HepG2 (cell line): ENCODE measurements around the gene GPR143. TPM values are rescaled to one million over a fixed set of nuclear protein-coding genes. Genes with fewer than 3 reads are reported as not detected.

Source experiments
- ATAC-seq: fragments of 200-7000 bp; cut with Tn5 transposase; 3 replicates; pipeline ENCODE4 v1.9.1; 2020; ENCODE audit warnings: mild to moderate bottlenecking, moderate library complexity
- BruUV-seq: library from RNA; stranded (reverse); fragments of 400-500 nt; replicated peaks from 2 replicates; lab custom pipeline; 2021; lab: Mats Ljungman, UMichigan
- CTCF ChIA-PET: fragments of 300-600 bp; formaldehyde crosslinking; extraction: SDS; loops from one replicate; lab custom pipeline; 2021; ENCODE audit warnings: low total read pairs, inconsistent platforms, low intra/inter-chr PET ratio; lab: Yijun Ruan, JAX
- POLR2A ChIA-PET: fragments of 350-600 bp; sonication (Branson Sonifier 250); formaldehyde crosslinking; loops from one replicate; lab custom pipeline; 2020; ENCODE audit warnings: antibody characterized with exemption, inconsistent platforms; lab: Yijun Ruan, JAX
- DNase-seq: peaks from one replicate; pipeline ENCODE4 v3.0.0-alpha.2; 2015; ENCODE audit warnings: low spot score
- FAIRE-seq: peaks from 3 replicates; lab custom pipeline; 2011; peaks lifted over from hg19 to GRCh38; lab: Jason Lieb, UNC
- H2AFZ ChIP-seq: one replicate; pipeline ENCODE4 v1.6.1; 2011; ENCODE audit warnings: low read length, inconsistent platforms
- H3K27ac ChIP-seq: fragments of 300-600 bp; 3 replicates; pipeline ENCODE4 v1.8.0; 2011; ENCODE audit warnings: mixed run types, mild to moderate bottlenecking, mixed read lengths, low read length, inconsistent platforms; ENCODE audit not compliant: insufficient read depth; ENCODE audit errors: extremely low read length
- H3K27me3 ChIP-seq, 2 experiments: fragments of 200-600 bp in 1 of 2; 2 replicates in 1 of 2; 3 replicates in 1 of 2; pipeline versions ENCODE4 v1.6.0 to v1.8.0; 2011; ENCODE audit warnings: low read length in 2 of 2, mild to moderate bottlenecking in 2 of 2, moderate library complexity in 2 of 2, inconsistent platforms in 1 of 2; ENCODE audit not compliant: insufficient read depth in 2 of 2, control insufficient read depth in 1 of 2
- H3K36me3 ChIP-seq, 2 experiments: fragments of 200-600 bp in 1 of 2; replicated peaks in 1 of 2; 2 replicates in 1 of 2; 3 replicates in 1 of 2; pipeline versions ENCODE4 v1.5.1 to v1.8.0; 2011; ENCODE audit warnings: low read length in 2 of 2, inconsistent platforms in 1 of 2; ENCODE audit not compliant: insufficient read depth in 2 of 2, control insufficient read depth in 1 of 2
- H3K4me1 ChIP-seq: 2 replicates; pipeline ENCODE4 v1.5.1; 2012; ENCODE audit warnings: low read length, inconsistent platforms; ENCODE audit not compliant: insufficient read depth
- H3K4me2 ChIP-seq: 2 replicates; pipeline ENCODE4 v1.6.0; 2011; ENCODE audit warnings: low read depth, low read length, inconsistent platforms
- H3K4me3 ChIP-seq, 3 experiments: fragments of 200-600 bp in 1 of 3; sonication (generic), shearing (Covaris generic) in 1 of 3; replicated peaks in 1 of 3; 2 replicates each; pipeline ENCODE4 v1.5.1; 2011 to 2016; ENCODE audit warnings: low read length in 3 of 3, inconsistent platforms in 2 of 3, low read depth in 2 of 3, mild to moderate bottlenecking in 2 of 3, control low read depth in 1 of 3, mixed read lengths in 1 of 3; ENCODE audit not compliant: insufficient read depth in 1 of 3
- H3K79me2 ChIP-seq: one replicate; pipeline ENCODE4 v1.6.1; 2011; ENCODE audit warnings: low read length, inconsistent platforms; ENCODE audit not compliant: insufficient read depth
- H3K9ac ChIP-seq: 2 replicates; pipeline ENCODE4 v1.6.0; 2011; ENCODE audit warnings: mild to moderate bottlenecking, low read depth, low read length, inconsistent platforms; ENCODE audit not compliant: insufficient read depth
- H3K9me3 ChIP-seq: 2 replicates; pipeline ENCODE4 v1.5.1; 2012; ENCODE audit warnings: mild to moderate bottlenecking, low read length
- H4K20me1 ChIP-seq: 2 replicates; pipeline ENCODE4 v1.6.0; 2011; ENCODE audit warnings: inconsistent platforms, mild to moderate bottlenecking, low read length, moderate library complexity; ENCODE audit not compliant: insufficient read depth
- DPF2 ChIP-seq: sonication (generic); formaldehyde crosslinking; IDR thresholded peaks from 2 replicates; pipeline ENCODE4 v1.4.0; 2020; ENCODE audit warnings: mild to moderate bottlenecking, low read depth, missing genetic modification reagents, borderline replicate concordance
- ELF3 ChIP-seq: IDR thresholded peaks from 2 replicates; pipeline ENCODE4 v1.6.1; 2016; ENCODE audit warnings: missing genetic modification reagents, missing compliant biosample characterization
- MIER3 ChIP-seq: IDR thresholded peaks from 2 replicates; pipeline ENCODE4 v1.6.1; 2016; ENCODE audit warnings: missing compliant biosample characterization, borderline replicate concordance
- PHF20 ChIP-seq: sonication (generic); formaldehyde crosslinking; IDR thresholded peaks from 2 replicates; pipeline ENCODE4 v1.5.0; 2020; ENCODE audit warnings: mild to moderate bottlenecking, missing genetic modification reagents
- RBM22 ChIP-seq: fragments of 200-400 bp; formaldehyde crosslinking; optimal IDR thresholded peaks from 2 replicates; pipeline ENCODE3; 2017; ENCODE audit warnings: mild to moderate bottlenecking, low read length, moderate library complexity
- SCMH1 ChIP-seq: sonication (generic); formaldehyde crosslinking; IDR thresholded peaks from 2 replicates; pipeline ENCODE4 v1.9.0; 2021; ENCODE audit warnings: missing genetic modification reagents, mild to moderate bottlenecking, borderline replicate concordance
- ZNF230 ChIP-seq: sonication (generic); formaldehyde crosslinking; IDR thresholded peaks from 2 replicates; pipeline ENCODE4 v1.4.0; 2020; ENCODE audit warnings: mild to moderate bottlenecking, missing genetic modification reagents
- ZNF512B ChIP-seq: sonication (generic); formaldehyde crosslinking; IDR thresholded peaks from 2 replicates; pipeline ENCODE4 v1.5.1; 2020; ENCODE audit warnings: missing genetic modification reagents, mild to moderate bottlenecking, borderline replicate concordance
- WGBS: methylation state at CpG from one replicate; pipeline ENCODE4 v1.1.6; 2017; ENCODE audit warnings: low lambda C conversion rate; 5-methylcytosine and 5-hydroxymethylcytosine counted together
- in situ Hi-C: cut with HindIII; loops from 2 replicates; pipeline ENCODE4 v1.10.0; 2017; ENCODE audit warnings: low pct_unique_long_range_greater_than_20kb; ENCODE audit not compliant: extremely low pct_ligation_motif_present
- intact Hi-C: fragments of 100-400 bp; cut with micrococcal nuclease; formaldehyde crosslinking; loops from one replicate; pipeline ENCODE4 v1.10.0; 2022; ENCODE audit not compliant: unreplicated experiment
- polyA plus RNA-seq, 8 experiments: library from polyadenylated mRNA; depleted of rRNA in 3 of 8; stranded (reverse) in 7 of 8; unstranded in 1 of 8; fragments of >200 nt; fragmentation: Illumina TruSeq in 4 of 8; extraction: Trizol in 4 of 8; gene quantifications; 2 replicates each; pipeline versions ENCODE4 v1.2.1 to v1.2.3, GENCODE V29; 2011 to 2016; ENCODE audit warnings: low read depth in 4 of 8, missing spikeins in 1 of 8, mixed read lengths in 1 of 8; ENCODE audit not compliant: insufficient read depth in 1 of 8
- total RNA-seq, 5 experiments: library from RNA; depleted of rRNA; stranded (reverse); fragments of >200 nt; fragmentation: Illumina TruSeq; extraction: Trizol; gene quantifications; 2 replicates each; pipeline ENCODE4 v1.2.3, GENCODE V29; 2016; ENCODE audit warnings: low read depth in 1 of 5

Gene GPR143
- total and polyA plus RNA-seq, 2 of the 13 experiments (the other 11 are each of a cell fraction or from before 2014, with no cell fraction given), result 0.30 to 0.89 TPM

DNA sequence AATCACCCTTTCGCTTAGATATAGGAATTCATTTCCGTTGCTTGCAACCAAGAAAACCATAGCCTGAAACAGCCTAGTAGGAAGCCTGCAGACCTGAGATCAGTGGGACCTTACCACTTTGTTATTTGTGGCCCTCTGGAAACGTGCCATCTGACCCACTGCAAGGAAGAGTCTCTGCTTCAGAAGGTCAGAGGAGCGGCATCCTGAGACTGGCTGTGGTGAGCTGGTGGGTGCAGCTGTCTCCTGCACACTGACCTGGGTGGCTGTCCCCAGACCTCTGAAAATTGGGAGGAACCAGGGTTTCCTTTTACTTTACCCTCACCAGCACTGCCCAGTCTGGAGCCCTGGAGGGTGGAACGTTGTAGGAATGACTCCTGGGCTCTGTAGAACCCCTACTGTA, 38.8 kb upstream of the GPR143 start:
- H2AFZ ChIP-seq, result no peak overlapping the region
- CTCF ChIA-PET, result no interaction called here
- peaks cover 11% of the 10 kb centered on the region for H3K4me1 ChIP-seq
- no peaks in the 10 kb centered on the region for H3K79me2 ChIP-seq
- POLR2A ChIA-PET, result no interaction called here
- intact Hi-C loops (no loop called here), in situ Hi-C loops (no loop called here)
- no peaks in the 10 kb centered on the region for H3K36me3 ChIP-seq
- H3K9me3 ChIP-seq, result peaks cover 5% of the 10 kb centered on the region; the same call in 1 of the 2 replicates
- no peak overlapping the region for H3K27ac ChIP-seq
- H3K27me3 ChIP-seq, result no peaks in the 10 kb centered on the region
- DNase-seq (no peak), FAIRE-seq (no peak), ATAC-seq (no peak)
- 93% methylated on average over 2 of the region's 5 CpGs for WGBS
- no peak overlapping the region for H3K4me2 ChIP-seq
- no TSS peak for BruUV-seq
- TF ChIP-seq PHF20 (no peak), RBM22 (no peak), MIER3 (CRISPR knock-in tag) (no peak), ZNF512B (CRISPR knock-in tag) (no peak), ZNF230 (CRISPR knock-in tag) (no peak), DPF2 (CRISPR knock-in tag) (no peak), SCMH1 (CRISPR knock-in tag) (no peak), ELF3 (CRISPR knock-in tag) (no peak)
- no peaks in the 10 kb centered on the region for H4K20me1 ChIP-seq
- H3K4me3 ChIP-seq, result no peak overlapping the region
- no peak overlapping the region for H3K9ac ChIP-seq
